OCI-LY7 (cell line): ENCODE measurements around the gene PHKB.

Experiments used
- EZH2phosphoT487 ChIP-seq: fragments of 200-600 bp; sonication (generic); IDR thresholded peaks from 2 replicates; pipeline ENCODE4 v1.6.1; 2018; ENCODE audit warnings: low read depth, borderline replicate concordance, mild to moderate bottlenecking, mixed run types, antibody characterized with exemption, low read length, moderate library complexity, mixed read lengths
- TF ChIP-seq, protein P1 (sequence below): fragments of 200-600 bp; sonication (generic); conservative IDR thresholded peaks from 2 replicates; pipeline ENCODE4 v1.5.1; 2014; ENCODE audit warnings: mild to moderate bottlenecking, antibody characterized with exemption, low read length, moderate library complexity, mixed read lengths

DNA sequence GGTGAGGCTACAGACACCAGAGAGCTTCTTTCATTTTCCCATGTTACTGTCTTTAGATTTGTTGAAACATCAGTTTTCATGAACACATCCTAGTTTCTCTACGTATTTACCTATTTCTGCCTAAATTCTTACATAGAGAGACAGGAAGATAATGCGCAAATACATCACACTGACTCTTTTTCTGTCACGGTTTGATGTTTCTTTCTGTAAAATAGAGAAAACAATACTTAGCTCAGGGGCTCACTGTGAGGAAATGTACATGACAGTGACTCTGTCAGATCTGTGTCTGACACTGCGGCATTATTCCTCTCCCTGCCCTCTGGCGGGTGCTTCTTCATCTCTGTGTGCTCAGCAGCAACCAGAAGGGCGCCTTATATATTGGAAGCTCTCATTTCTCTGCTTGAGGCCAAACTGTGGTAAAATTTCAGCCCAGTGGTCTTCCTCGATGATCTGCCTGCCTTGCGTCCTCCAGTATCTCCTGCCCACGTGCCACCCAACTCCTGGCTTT lies 264.1 kb downstream of the PHKB start:
- TF ChIP-seq, protein P1, sequence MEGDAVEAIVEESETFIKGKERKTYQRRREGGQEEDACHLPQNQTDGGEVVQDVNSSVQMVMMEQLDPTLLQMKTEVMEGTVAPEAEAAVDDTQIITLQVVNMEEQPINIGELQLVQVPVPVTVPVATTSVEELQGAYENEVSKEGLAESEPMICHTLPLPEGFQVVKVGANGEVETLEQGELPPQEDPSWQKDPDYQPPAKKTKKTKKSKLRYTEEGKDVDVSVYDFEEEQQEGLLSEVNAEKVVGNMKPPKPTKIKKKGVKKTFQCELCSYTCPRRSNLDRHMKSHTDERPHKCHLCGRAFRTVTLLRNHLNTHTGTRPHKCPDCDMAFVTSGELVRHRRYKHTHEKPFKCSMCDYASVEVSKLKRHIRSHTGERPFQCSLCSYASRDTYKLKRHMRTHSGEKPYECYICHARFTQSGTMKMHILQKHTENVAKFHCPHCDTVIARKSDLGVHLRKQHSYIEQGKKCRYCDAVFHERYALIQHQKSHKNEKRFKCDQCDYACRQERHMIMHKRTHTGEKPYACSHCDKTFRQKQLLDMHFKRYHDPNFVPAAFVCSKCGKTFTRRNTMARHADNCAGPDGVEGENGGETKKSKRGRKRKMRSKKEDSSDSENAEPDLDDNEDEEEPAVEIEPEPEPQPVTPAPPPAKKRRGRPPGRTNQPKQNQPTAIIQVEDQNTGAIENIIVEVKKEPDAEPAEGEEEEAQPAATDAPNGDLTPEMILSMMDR = no peak
- no peak for TF ChIP-seq EZH2phosphoT487
